ENCODE measurements around the gene ATG16L2. TPM values are rescaled to one million over a fixed set of nuclear protein-coding genes. Genes with fewer than 3 reads are reported as not detected.
"Not testable (repeated sequence)": the region's sequence is repeated elsewhere in the genome, so short reads cannot be mapped to it uniquely, and the experiment has no call there.

ATG16L2 gene
- total and polyA plus RNA-seq, 4 donors, result 4.7 to 17.8 (median 7.4) TPM

- 78% methylated on average over 6 of the region's 6 CpGs for WGBS
- Histone ChIP-seq H3K4me1 (ENCODE audit: control insufficient read depth in 4 of 4, insufficient read depth in 4 of 4, low read length in 3 of 4) (peaks cover 4 to 14% (median 6%) of the 10 kb centered on the region in 4 donors), H3K4me3 (ENCODE audit: low read depth in 1 of 3, low read length in 3 of 3) (no peak overlapping the region), H3K9ac (ENCODE audit: low read depth in 1 of 2, low read length in 2 of 2) (no peak overlapping the region), H3K36me3 (ENCODE audit: control insufficient read depth in 4 of 4, insufficient read depth in 3 of 4, low read depth in 1 of 4, low read length in 3 of 4) (no peaks in the 10 kb centered on the region), H3K9me3 (ENCODE audit: control insufficient read depth in 4 of 4, low read length in 3 of 4) (no peaks in the 10 kb centered on the region), H3K27me3 (ENCODE audit: control insufficient read depth in 4 of 4, insufficient read depth in 4 of 4, low read length in 3 of 4) (no peaks in the 10 kb centered on the region), H3K27ac (ENCODE audit: low read depth in 1 of 2, low read length in 2 of 2) (no peak overlapping the region)
- TF ChIP-seq YY1 (IDR thresholded peaks at IDR 0.05) (no peak), CTCF (IDR thresholded peaks at IDR 0.05; ENCODE audit: low read depth, low read length, missing input control) (no peak), NR2F2 (IDR thresholded peaks at IDR 0.05) (no peak), SP1 (IDR thresholded peaks at IDR 0.05) (no peak), FOXA1 (IDR thresholded peaks at IDR 0.05) (no peak), JUND (IDR thresholded peaks at IDR 0.05) (no peak), GABPA (IDR thresholded peaks at IDR 0.05 in 1 of 2, conservative IDR thresholded peaks at IDR 0.05 in 1 of 2) (no peak), REST (IDR thresholded peaks at IDR 0.05) (no peak), RAD21 (IDR thresholded peaks at IDR 0.05) (no peak), ATF3 (IDR thresholded peaks at IDR 0.05) (no peak), HNF4A (conservative IDR thresholded peaks at IDR 0.05) (no peak), EGR1 (IDR thresholded peaks at IDR 0.05; ENCODE audit: low read depth in 2 of 2) (no peak), FOXA2 (IDR thresholded peaks at IDR 0.05) (no peak), HNF4G (IDR thresholded peaks at IDR 0.05) (no peak), RXRA (IDR thresholded peaks at IDR 0.05) (no peak), TAF1 (conservative IDR thresholded peaks at IDR 0.05) (no peak)
- TF ChIP-seq, protein P1, sequence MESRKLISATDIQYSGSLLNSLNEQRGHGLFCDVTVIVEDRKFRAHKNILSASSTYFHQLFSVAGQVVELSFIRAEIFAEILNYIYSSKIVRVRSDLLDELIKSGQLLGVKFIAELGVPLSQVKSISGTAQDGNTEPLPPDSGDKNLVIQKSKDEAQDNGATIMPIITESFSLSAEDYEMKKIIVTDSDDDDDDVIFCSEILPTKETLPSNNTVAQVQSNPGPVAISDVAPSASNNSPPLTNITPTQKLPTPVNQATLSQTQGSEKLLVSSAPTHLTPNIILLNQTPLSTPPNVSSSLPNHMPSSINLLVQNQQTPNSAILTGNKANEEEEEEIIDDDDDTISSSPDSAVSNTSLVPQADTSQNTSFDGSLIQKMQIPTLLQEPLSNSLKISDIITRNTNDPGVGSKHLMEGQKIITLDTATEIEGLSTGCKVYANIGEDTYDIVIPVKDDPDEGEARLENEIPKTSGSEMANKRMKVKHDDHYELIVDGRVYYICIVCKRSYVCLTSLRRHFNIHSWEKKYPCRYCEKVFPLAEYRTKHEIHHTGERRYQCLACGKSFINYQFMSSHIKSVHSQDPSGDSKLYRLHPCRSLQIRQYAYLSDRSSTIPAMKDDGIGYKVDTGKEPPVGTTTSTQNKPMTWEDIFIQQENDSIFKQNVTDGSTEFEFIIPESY (IDR thresholded peaks at IDR 0.05), result no peak
- TF ChIP-seq, protein P2, sequence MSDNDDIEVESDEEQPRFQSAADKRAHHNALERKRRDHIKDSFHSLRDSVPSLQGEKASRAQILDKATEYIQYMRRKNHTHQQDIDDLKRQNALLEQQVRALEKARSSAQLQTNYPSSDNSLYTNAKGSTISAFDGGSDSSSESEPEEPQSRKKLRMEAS (IDR thresholded peaks at IDR 0.05), result no peak
- DNase-seq (ENCODE audit: low spot score), result no peak
These were observed 9.0 kb upstream of the ATG16L2 start for GRCh38 chr11:72805216-72805615.

- H3K27ac ChIP-seq (ENCODE audit: low read depth in 1 of 2, low read length in 2 of 2), result peak overlapping the region in 1 of 2 donors; percentile 52
- peaks cover 4 to 14% (median 6%) of the 10 kb centered on the region in 4 donors for H3K4me1 ChIP-seq (ENCODE audit: control insufficient read depth in 4 of 4, insufficient read depth in 4 of 4, low read length in 3 of 4)
These were observed 7.8 kb upstream of the ATG16L2 start for GRCh38 chr11:72806378-72806777.

More at GRCh38 chr11:72806378-72806777, 7.8 kb upstream of the ATG16L2 start:
- H3K9ac ChIP-seq (ENCODE audit: low read depth in 1 of 2, low read length in 2 of 2); H3K27me3 ChIP-seq (ENCODE audit: control insufficient read depth in 4 of 4, insufficient read depth in 4 of 4, low read length in 3 of 4); H3K36me3 ChIP-seq (ENCODE audit: control insufficient read depth in 4 of 4, insufficient read depth in 3 of 4, low read depth in 1 of 4, low read length in 3 of 4); H3K4me3 ChIP-seq (ENCODE audit: low read depth in 1 of 3, low read length in 3 of 3); H3K9me3 ChIP-seq (ENCODE audit: control insufficient read depth in 4 of 4, low read length in 3 of 4); DNase-seq (ENCODE audit: low spot score): not testable (repeated sequence)
- WGBS, result 97% methylated on average over 1 of the region's 1 CpG

Data from liver (tissue), 9 donors.